ENCODE measurements around the gene CIROP.
"Not testable (repeated sequence)": the region's sequence is repeated elsewhere in the genome, so short reads cannot be mapped to it uniquely, and the experiment has no call there.

CIROP gene

GRCh38 chr14:23113431-23114119, 8.8 kb upstream of the CIROP start:
- no peak for DNase-seq

GRCh38 chr14:23112359-23113178, 7.8 kb upstream of the CIROP start:
- no peak for DNase-seq

- DNase-seq: no peak
Measured at GRCh38 chr14:23110579-23111365, 6.0 kb upstream of the CIROP start.

GRCh38 chr14:23109769-23110168, 5.0 kb upstream of the CIROP start:
- no peak for DNase-seq

GRCh38 chr14:23108169-23108568, 3.4 kb upstream of the CIROP start:
- DNase-seq: not testable (repeated sequence)

- not testable (repeated sequence) for DNase-seq
Measured at GRCh38 chr14:23107620-23108019, 2.8 kb upstream of the CIROP start.

GRCh38 chr14:23106747-23107045, 1.9 kb upstream of the CIROP start:
- no peak for DNase-seq

- DNase-seq: no peak
Measured at GRCh38 chr14:23105348-23105824, 597 bp upstream of the CIROP start.

GRCh38 chr14:23104070-23104590, 659 bp downstream of the CIROP start:
- DNase-seq: no peak

GRCh38 chr14:23103581-23103980, 1.2 kb downstream of the CIROP start:
- no peak for DNase-seq

- no peak for DNase-seq
Measured at GRCh38 chr14:23102801-23103200, 2.0 kb downstream of the CIROP start.

- no peak for DNase-seq
Measured at GRCh38 chr14:23101986-23102625, 2.7 kb downstream of the CIROP start.

- DNase-seq: no peak
Measured at GRCh38 chr14:23101213-23101970, 3.4 kb downstream of the CIROP start.

- no peak for DNase-seq
Measured at GRCh38 chr14:23099212-23099861, 5.5 kb downstream of the CIROP start.

- DNase-seq: no peak
Measured at GRCh38 chr14:23097786-23098185, 7.0 kb downstream of the CIROP start.

- peak; percentile 98 for DNase-seq
Measured at GRCh38 chr14:23095196-23096108, 9.3 kb downstream of the CIROP start, which contains the start of gene C14orf119. Gene C14orf119 (plus strand): TSS chr14:23095505. CDS start chr14:23097659, 2,154 bp downstream.

- DNase-seq: peak; percentile 80
Measured at GRCh38 chr14:23094666-23095195, 10.1 kb downstream of the CIROP start, which contains the start of gene ACIN1. Gene ACIN1 (minus strand): TSS chr14:23095136. CDS start chr14:23095112, 24 bp downstream.

- no peak for DNase-seq
Measured at GRCh38 chr14:23093991-23094665, 10.7 kb downstream of the CIROP start.

- no peak for DNase-seq
Measured at GRCh38 chr14:23093526-23093925, 11.3 kb downstream of the CIROP start.

Measured in RPMI8226 (cell line).